GM18505 (cell line): ENCODE data around the gene KCNN4.
"Not testable (repeated sequence)": the region's sequence is repeated elsewhere in the genome, so short reads cannot be mapped to it uniquely, and the experiment has no call there.

Source experiments
- ATAC-seq: cut with Tn5 transposase; IDR thresholded peaks from one replicate; pipeline ENCODE4 v1.9.1; 2021; ENCODE audit not compliant: unreplicated experiment
- POLR2A ChIP-seq: IDR thresholded peaks from 4 replicates; pipeline ENCODE4 v1.6.1; 2011; ENCODE audit warnings: borderline replicate concordance; ENCODE audit not compliant: insufficient read depth, insufficient read length; ENCODE audit errors: extremely low read depth

The KCNN4 gene

GRCh38 chr19:43773725-43774102 lies 7.1 kb downstream of the KCNN4 start:
- TF ChIP-seq POLR2A, result no peak
- ATAC-seq, result no peak

GRCh38 chr19:43769256-43769655 lies 11.5 kb downstream of the KCNN4 start:
- TF ChIP-seq POLR2A, result no peak
- ATAC-seq, result no peak

GRCh38 chr19:43768273-43769050 lies 12.3 kb downstream of the KCNN4 start:
- no peak for TF ChIP-seq POLR2A
- no peak for ATAC-seq

GRCh38 chr19:43767818-43768217 lies 13.0 kb downstream of the KCNN4 start:
- no peak for TF ChIP-seq POLR2A
- no peak for ATAC-seq

GRCh38 chr19:43767316-43767715 lies 13.5 kb downstream of the KCNN4 start:
- no peak for TF ChIP-seq POLR2A
- ATAC-seq, result no peak

- ATAC-seq, result no peak
These were observed 14.1 kb downstream of the KCNN4 start for GRCh38 chr19:43766755-43767043.

GRCh38 chr19:43765109-43765876 lies 15.5 kb downstream of the KCNN4 start:
- ATAC-seq, result peak; percentile 68
- TF ChIP-seq POLR2A, result peak; percentile 57

More at GRCh38 chr19:43766755-43767043, 14.1 kb downstream of the KCNN4 start:
- no peak for TF ChIP-seq POLR2A

- ATAC-seq, result not testable (repeated sequence)
These were observed 16.1 kb downstream of the KCNN4 start for GRCh38 chr19:43764684-43765083.

GRCh38 chr19:43763473-43763939 lies 17.3 kb downstream of the KCNN4 start:
- peak; percentile 56 for TF ChIP-seq POLR2A
- no peak for ATAC-seq

GRCh38 chr19:43762814-43763213 lies 18.0 kb downstream of the KCNN4 start:
- TF ChIP-seq POLR2A, result no peak
- ATAC-seq, result no peak

GRCh38 chr19:43760941-43761340 lies 19.8 kb downstream of the KCNN4 start:
- TF ChIP-seq POLR2A, result no peak
- no peak for ATAC-seq

- TF ChIP-seq POLR2A, result no peak
- ATAC-seq, result no peak
These were observed 21.3 kb downstream of the KCNN4 start for GRCh38 chr19:43759515-43759914.

GRCh38 chr19:43755256-43755801 lies 25.4 kb downstream of the KCNN4 start:
- peak; percentile 22 for ATAC-seq
- peak; percentile 67 for TF ChIP-seq POLR2A
